Stomach (tissue), 9 donors: ENCODE results near the gene ANKRD40CL. TPM values are rescaled to one million over a fixed set of nuclear protein-coding genes. Genes with fewer than 3 reads are reported as not detected.
A peak's percentile ranks its signal among the peaks of the same experiment; 100 is the strongest.

ENCODE experiments used
- DNase-seq, 2 donors: peaks; one replicate each; pipeline versions ENCODE4 v3.0.0 to v3.0.0-alpha.2; 2013 to 2019
- H3K27ac ChIP-seq, 5 donors: fragments of 200-600 bp in 4 of 5; sonication (generic) in 4 of 5; one replicate each; pipeline ENCODE4 v1.5.1; 2013 to 2019; ENCODE audit warnings: mild to moderate bottlenecking in 1 of 5, moderate library complexity in 1 of 5
- H3K27me3 ChIP-seq, 3 donors: fragments of 200-600 bp; sonication (generic); one replicate each; pipeline ENCODE4 v1.5.1; 2017 to 2019; ENCODE audit warnings: mixed run types in 1 of 3
- H3K36me3 ChIP-seq, 4 donors: fragments of 200-600 bp; sonication (generic); 1 replicate in 3 of 4; 2 replicates in 1 of 4; pipeline ENCODE4 v1.5.1; 2016 to 2019
- H3K4me1 ChIP-seq, 4 donors: fragments of 200-600 bp; sonication (generic); one replicate each; pipeline ENCODE4 v1.5.1; 2016 to 2019
- H3K4me3 ChIP-seq, 4 donors: fragments of 200-600 bp; sonication (generic) in 3 of 4; one replicate each; pipeline ENCODE4 v1.5.1; 2016 to 2019; ENCODE audit warnings: mild to moderate bottlenecking in 1 of 4
- H3K9me3 ChIP-seq, 4 donors: fragments of 200-600 bp; sonication (generic); one replicate each; pipeline ENCODE4 v1.5.1; 2016 to 2019
- EP300 ChIP-seq: sonication (generic); formaldehyde crosslinking; IDR thresholded peaks from one replicate; pipeline ENCODE4 v1.6.1; 2017; ENCODE audit warnings: antibody characterized with exemption
- POLR2A ChIP-seq, 4 donors: fragments of 450-650 bp; IDR thresholded peaks; one replicate each; pipeline ENCODE4 v1.6.1; 2016; ENCODE audit warnings: antibody characterized with exemption in 4 of 4, control low read depth in 2 of 4, mild to moderate bottlenecking in 1 of 4, moderate library complexity in 1 of 4
- POLR2AphosphoS5 ChIP-seq, 3 donors: sonication (generic); formaldehyde crosslinking; IDR thresholded peaks; one replicate each; pipeline ENCODE4 v1.6.1; 2016; ENCODE audit warnings: antibody characterized with exemption in 3 of 3
- WGBS, 5 donors: extraction: QIAGEN DNeasy Blood & Tissue Kit in 3 of 5; methylation state at CpG; one replicate each; pipeline versions ENCODE4 v1.1.5 to v1.1.7; 2013 to 2018; 5-methylcytosine and 5-hydroxymethylcytosine counted together
- intact Hi-C: fragments of 100-400 bp; cut with DNase I; formaldehyde crosslinking; loops from one replicate; pipeline ENCODE4 v1.15.1; 2023; ENCODE audit warnings: low total_unique reads
- polyA plus RNA-seq, 3 donors: library from polyadenylated mRNA; stranded (reverse); fragments of 200-250 nt; gene quantifications; one replicate each; pipeline ENCODE4 v1.2.3, GENCODE V29; 2013
- total RNA-seq, 5 donors: library from RNA; depleted of rRNA; stranded (reverse); fragments of >200 nt; gene quantifications; one replicate each; pipeline versions ENCODE4 v1.1.0 to v1.2.3, GENCODE V29; 2014 to 2016
- TF ChIP-seq, protein P1 (sequence below), 7 experiments: fragments of 450-650 bp in 4 of 7; fragments of 200-600 bp in 3 of 7; sonication (generic) in 3 of 7; IDR thresholded peaks; one replicate each; pipeline ENCODE4 v1.5.1; 2016 to 2019; ENCODE audit warnings: antibody characterized with exemption in 7 of 7, control low read depth in 2 of 7, mild to moderate bottlenecking in 1 of 7
- donor health status: healthy with polysubstance abuse.
- donor health status: Bipolar disorder and iron deficiency.
- donor health status: healthy.

Gene ANKRD40CL
- total and polyA plus RNA-seq, 8 donors: 0.40 to 19.4 (median 2.8) TPM; not detected in 3

DNA sequence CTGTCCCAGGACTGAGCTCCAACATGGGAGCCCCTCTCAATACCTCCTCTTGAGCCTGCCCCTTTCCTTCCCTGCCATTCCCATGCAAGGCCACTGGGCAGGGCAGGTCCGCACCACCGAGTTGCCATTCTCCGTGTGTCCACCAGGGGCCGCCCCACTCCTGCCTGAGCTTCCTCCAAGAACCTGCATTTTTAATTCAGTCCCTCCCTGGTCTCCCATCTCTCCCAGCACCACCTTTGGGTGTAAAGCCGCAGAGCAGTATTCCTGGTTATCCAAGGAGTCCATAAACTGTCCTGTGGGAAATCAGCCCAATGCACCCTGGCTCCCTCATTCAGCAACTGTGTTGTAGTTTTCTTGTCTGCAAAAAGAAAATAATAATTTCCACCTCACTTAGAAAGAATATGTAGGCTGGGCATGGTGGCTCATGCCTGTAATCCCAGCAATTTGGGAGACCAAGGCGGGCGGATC lies 15.9 kb upstream of the ANKRD40CL start:
- WGBS, 5 donors: 20 to 27% (median 23%) methylated on average over 7 of the region's 7 CpGs
- H3K4me3 ChIP-seq: no peak overlapping the region
- H3K27me3 ChIP-seq: no peaks in the 10 kb centered on the region
- H3K36me3 ChIP-seq: no peaks in the 10 kb centered on the region
- TF ChIP-seq, protein P1, sequence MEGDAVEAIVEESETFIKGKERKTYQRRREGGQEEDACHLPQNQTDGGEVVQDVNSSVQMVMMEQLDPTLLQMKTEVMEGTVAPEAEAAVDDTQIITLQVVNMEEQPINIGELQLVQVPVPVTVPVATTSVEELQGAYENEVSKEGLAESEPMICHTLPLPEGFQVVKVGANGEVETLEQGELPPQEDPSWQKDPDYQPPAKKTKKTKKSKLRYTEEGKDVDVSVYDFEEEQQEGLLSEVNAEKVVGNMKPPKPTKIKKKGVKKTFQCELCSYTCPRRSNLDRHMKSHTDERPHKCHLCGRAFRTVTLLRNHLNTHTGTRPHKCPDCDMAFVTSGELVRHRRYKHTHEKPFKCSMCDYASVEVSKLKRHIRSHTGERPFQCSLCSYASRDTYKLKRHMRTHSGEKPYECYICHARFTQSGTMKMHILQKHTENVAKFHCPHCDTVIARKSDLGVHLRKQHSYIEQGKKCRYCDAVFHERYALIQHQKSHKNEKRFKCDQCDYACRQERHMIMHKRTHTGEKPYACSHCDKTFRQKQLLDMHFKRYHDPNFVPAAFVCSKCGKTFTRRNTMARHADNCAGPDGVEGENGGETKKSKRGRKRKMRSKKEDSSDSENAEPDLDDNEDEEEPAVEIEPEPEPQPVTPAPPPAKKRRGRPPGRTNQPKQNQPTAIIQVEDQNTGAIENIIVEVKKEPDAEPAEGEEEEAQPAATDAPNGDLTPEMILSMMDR (IDR thresholded peaks at IDR 0.05): peak in 6 of 7 experiments; percentile 47 to 99 (median 99)
- no peak for TF ChIP-seq POLR2AphosphoS5 (IDR thresholded peaks at IDR 0.05)
- no peaks in the 10 kb centered on the region for H3K9me3 ChIP-seq
- no peak overlapping the region for H3K27ac ChIP-seq
- DNase-seq: peak; percentile 90 to 95
- intact Hi-C loops: loop anchor here (10.0 kb wide), 1 partner anchor 172 kb away; no protein-coding TSS in a partner anchor
- peaks cover 8 to 31% (median 17%) of the 10 kb centered on the region in 4 donors for H3K4me1 ChIP-seq

DNA sequence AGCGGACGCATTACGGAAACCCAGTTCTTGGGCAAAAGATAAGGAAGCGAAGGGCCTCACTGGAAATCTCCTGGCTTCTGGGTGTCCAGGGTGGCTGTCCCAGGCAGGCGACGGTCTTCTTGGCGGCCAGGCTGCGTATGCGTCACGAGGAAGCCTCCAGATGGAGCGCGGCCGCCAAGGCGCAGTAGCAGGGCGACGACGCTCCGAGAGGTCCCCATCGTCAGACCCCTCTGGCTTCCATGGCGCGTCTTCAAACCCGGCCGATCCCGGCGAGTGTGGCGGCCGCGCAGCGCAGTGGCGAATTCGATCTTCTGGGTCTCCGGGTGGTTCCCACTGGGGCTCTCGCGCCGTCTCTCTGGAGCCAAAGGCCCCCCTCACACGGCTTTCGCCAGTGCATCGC lies 13.8 kb upstream of the ANKRD40CL start:
- no peaks in the 10 kb centered on the region for H3K27me3 ChIP-seq
- no peaks in the 10 kb centered on the region for H3K36me3 ChIP-seq
- H3K27ac ChIP-seq: no peak overlapping the region
- WGBS, 5 donors: 25 to 52% (median 38%) methylated on average over 13 to 38 of the region's 38 CpGs
- peaks cover 6 to 27% (median 16%) of the 10 kb centered on the region in 4 donors for H3K4me1 ChIP-seq
- TF ChIP-seq, protein P1 (IDR thresholded peaks at IDR 0.05): no peak
- TF ChIP-seq POLR2A (IDR thresholded peaks at IDR 0.05) (no peak), POLR2AphosphoS5 (IDR thresholded peaks at IDR 0.05) (no peak), EP300 (no peak)
- intact Hi-C loops: loop anchor here (10.0 kb wide), 1 partner anchor 174 kb away; no protein-coding TSS in a partner anchor
- no peak for DNase-seq
- peak overlapping the region; percentile 10 to 35 (median 25) for H3K4me3 ChIP-seq
- no peaks in the 10 kb centered on the region for H3K9me3 ChIP-seq

DNA sequence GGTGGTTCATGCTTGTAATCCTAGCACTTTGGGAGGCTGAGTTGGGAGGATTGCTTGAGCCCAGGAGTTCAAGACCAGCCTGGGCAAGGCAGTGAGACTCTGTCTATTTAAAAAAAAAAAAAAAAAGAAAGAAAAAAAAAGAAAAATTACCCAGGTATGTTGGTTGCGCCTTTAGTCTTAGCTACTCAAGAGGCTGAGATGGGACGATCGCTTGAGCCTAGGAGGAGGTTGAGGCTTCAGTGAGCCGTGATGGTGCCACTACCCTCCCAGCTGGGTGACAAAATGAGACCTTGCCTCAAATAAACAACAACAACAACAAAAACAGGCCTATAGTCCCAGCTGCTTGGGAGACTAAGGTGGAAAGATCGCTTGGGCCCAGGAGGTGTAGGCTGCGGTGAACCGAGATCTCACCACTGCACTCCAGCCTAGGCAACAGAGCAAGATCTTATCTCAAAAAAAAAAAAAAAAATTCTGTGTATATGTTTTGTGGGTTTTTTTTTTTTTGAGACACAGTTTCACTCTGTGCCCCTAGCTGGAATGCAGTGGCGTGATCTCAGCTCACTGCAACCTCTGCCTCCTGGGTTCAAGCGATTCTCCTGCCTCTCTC lies 12.5 kb upstream of the ANKRD40CL start:
- 84 to 90% (median 87%) methylated on average over 9 of the region's 9 CpGs for WGBS, 5 donors
- Histone ChIP-seq H3K4me1 (peaks cover 0 to 16% (median 8%) of the 10 kb centered on the region in 4 donors), H3K9me3 (no peaks in the 10 kb centered on the region), H3K4me3 (no peak overlapping the region), H3K36me3 (no peaks in the 10 kb centered on the region), H3K27ac (no peak overlapping the region), H3K27me3 (no peaks in the 10 kb centered on the region)
- intact Hi-C loops: loop anchor here (10.0 kb wide), 1 partner anchor 175 kb away; no protein-coding TSS in a partner anchor
- TF ChIP-seq POLR2A (IDR thresholded peaks at IDR 0.05): no peak
- TF ChIP-seq, protein P1 (IDR thresholded peaks at IDR 0.05): no peak
- DNase-seq: no peak

DNA sequence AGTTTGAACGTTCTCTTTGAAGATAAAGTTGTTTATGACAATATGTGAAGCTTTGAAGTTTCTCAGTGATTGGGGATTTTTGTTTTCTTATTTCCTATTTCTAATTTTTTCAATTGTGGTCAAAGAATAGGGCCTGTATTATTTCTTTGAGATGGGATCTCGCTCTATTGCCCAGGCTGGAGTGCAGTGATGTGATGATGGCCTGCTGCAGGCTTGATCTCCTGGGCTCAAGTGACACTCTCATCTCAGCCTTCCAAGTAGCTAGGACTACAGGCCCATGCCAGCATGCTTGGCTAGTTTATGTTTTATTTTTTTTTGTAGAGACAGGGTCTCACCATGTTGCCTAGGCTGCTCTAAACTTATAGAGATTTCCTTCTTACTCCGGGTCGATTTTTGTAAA lies 11.7 kb upstream of the ANKRD40CL start:
- no peaks in the 10 kb centered on the region for H3K27me3 ChIP-seq
- intact Hi-C loops: no loop called here
- H3K27ac ChIP-seq: no peak overlapping the region
- H3K4me3 ChIP-seq: no peak overlapping the region
- no peaks in the 10 kb centered on the region for H3K36me3 ChIP-seq
- no peaks in the 10 kb centered on the region for H3K9me3 ChIP-seq
- 75 to 83% (median 77%) methylated on average over 4 of the region's 4 CpGs for WGBS, 5 donors
- peaks cover 0 to 16% (median 8%) of the 10 kb centered on the region in 4 donors for H3K4me1 ChIP-seq
- DNase-seq: no peak
- TF ChIP-seq, protein P1 (IDR thresholded peaks at IDR 0.05): no peak
- no peak for TF ChIP-seq POLR2A (IDR thresholded peaks at IDR 0.05)
- no peak for TF ChIP-seq POLR2AphosphoS5 (IDR thresholded peaks at IDR 0.05)
- no peak for TF ChIP-seq EP300
